GM18508 (cell line): ENCODE results near the gene LHFPL6.

Source experiments
- ATAC-seq: cut with Tn5 transposase; IDR thresholded peaks from one replicate; pipeline ENCODE4 v1.9.1; 2021; ENCODE audit warnings: moderate number of reproducible peaks; ENCODE audit not compliant: insufficient read depth, unreplicated experiment

LHFPL6 gene

DNA sequence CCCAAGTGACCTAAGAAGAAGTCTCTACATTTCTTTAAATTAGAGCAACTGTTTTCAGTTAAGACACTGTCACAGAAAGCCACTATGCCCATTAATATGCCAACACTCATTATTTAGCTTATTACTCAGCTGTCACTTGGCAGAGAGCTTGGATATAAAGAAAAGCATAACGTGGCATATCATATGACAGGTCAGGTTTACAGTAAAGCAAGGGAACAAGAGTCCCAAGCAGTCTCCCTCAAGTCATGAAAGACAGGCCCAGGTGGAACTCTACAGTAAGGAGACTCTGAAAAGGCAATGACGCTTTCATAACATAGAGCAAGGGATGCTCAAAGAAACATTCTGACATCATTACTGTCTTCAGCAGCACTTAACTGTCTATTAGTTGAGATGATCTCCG, 6.3 kb downstream of the LHFPL6 start:
- ATAC-seq, result no peak

DNA sequence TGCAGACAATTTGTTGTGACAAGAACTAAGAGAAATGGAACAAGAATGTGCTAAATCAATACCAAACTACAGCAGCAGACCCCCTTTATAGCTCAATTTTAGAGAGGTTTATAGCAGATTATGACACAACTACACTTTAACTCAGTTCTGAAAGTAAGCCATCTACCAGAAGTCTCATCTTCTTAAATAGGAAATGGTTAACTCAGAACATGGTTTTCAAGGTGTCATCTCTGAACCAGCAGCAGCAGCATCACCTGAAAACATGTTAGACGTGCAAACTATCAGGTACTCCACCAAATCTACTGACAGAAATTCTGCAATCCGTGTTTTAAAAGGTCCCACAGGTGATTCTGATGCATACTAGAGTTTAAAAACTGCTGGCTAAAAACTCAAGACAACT, 6.8 kb downstream of the LHFPL6 start:
- ATAC-seq, result no peak

DNA sequence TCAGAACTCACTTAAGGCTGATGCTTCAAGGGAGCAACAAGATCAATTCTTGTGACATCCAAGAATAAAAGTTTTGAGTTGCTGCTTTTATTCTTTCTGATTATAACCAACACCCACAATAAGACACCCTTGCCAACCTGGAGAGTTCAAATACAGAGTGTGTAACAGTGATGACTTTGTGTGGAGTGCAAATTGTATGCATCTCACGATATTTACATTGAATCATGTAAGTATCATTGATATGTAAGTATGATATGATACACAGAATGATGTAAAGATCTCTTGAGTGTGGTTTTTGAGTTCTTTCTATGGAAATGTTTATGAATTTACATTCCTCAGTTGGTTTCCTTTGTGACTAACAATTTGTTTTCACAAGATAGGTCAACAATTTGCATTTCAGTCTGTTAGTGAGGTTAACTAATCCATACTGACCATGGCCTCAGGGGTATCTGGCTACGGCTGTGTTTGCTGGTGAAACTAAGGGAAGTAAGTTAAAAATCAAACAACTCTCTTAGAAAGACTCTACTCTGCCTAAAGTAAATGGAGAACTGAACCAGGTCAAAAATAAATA, 12.4 kb downstream of the LHFPL6 start:
- no peak for ATAC-seq

DNA sequence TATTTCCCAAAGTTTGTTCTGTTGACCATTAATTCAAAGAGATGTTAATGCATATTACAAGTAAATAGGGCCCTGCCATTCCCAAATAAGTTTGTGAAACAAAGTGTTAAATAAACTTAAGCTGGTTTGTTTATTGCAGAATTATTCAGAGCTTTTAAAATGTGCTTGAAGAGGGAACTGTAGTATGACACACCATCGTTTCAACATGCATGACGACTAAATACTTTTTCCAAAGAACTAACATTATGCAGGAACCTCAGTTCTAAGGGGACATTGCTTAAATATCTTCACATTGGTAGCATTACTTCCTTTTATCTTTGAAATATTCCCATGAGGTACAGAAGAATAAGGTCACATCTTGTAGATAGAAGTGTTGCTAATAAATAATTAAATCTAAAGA, 14.6 kb downstream of the LHFPL6 start:
- ATAC-seq, result no peak

DNA sequence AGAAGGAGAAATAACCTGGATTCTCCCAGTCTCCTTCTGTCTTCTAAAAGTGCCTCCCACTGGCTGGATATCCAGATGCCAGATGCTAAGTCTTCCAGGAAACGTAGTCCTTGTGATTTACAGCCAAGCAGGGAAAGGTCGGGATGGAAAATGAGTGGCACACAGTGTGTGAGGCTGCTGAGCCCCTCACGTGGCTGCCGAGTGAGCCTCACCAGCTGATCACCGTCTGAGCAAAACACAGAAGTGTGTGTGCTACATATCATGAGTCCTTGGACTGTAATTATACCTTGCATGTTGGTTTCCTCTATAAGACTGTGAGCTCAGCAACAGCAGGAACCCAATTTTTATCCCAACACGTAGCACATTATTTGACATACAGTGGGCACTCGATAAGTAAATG, 15.1 kb downstream of the LHFPL6 start:
- no peak for ATAC-seq

DNA sequence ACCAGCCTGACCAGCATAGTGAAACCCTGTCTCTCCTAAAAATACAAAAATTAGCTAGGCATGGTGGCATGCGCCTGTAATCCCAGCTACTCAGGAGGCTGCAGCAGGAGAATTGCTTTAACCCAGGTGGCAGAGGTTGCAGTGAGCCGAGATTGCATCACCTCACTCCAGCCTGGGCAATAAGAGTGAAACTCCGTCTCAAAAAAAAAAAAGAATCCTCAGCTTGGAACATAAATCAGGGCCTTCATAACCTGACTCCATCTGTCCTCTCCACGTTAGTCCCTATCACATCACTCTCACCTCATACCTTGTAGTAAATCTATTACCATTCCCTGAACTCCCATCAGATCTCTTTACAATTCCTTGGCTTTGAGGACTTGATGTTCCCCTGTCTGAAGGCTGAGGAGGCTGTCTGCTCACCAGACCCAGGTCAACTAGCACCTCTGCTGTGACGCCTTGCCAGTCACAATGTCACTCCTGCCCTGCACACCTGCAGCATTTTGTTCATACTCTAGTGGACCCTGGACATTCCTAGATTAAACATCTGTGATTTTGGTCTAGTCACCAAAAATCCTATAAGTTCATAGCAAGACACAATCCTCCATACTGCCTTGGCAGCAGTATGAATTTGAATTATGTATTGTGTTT, 15.9 kb downstream of the LHFPL6 start:
- no peak for ATAC-seq

DNA sequence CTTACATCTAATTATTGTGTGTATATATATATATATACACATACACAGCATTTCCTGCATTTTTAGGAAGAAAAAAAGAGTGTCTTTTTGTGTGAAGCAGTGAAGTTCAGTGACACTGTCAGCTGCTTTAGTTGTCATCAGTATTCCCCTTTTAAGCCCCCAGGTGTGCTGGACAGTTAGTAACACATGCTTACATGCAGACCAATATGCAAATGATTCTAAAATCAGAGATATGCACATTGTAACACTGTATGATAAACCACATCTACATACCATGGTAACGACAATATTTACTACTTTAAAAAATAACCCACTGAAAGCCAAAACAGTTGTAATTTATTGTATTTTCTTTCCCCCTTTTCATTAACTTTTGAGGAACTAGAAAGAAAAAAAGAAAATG, 16.8 kb downstream of the LHFPL6 start:
- ATAC-seq, result no peak

DNA sequence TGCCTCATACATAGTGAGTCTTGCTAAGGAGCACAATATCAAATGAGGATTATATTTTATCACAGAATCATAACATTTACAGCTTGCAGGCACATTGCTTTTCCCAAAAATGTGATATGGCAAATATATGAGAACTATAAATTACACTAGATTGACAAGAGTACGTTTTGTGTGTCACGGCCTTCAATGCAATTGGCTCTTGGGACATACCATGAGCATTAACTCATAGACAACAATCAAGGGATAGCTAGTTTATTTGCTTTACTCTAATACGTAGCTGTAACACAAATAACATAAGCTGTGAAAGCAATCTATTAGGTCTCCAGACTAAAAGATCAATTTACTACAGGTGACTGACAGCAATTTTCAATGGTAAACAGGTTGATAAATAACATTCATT, 17.8 kb downstream of the LHFPL6 start:
- ATAC-seq, result no peak

DNA sequence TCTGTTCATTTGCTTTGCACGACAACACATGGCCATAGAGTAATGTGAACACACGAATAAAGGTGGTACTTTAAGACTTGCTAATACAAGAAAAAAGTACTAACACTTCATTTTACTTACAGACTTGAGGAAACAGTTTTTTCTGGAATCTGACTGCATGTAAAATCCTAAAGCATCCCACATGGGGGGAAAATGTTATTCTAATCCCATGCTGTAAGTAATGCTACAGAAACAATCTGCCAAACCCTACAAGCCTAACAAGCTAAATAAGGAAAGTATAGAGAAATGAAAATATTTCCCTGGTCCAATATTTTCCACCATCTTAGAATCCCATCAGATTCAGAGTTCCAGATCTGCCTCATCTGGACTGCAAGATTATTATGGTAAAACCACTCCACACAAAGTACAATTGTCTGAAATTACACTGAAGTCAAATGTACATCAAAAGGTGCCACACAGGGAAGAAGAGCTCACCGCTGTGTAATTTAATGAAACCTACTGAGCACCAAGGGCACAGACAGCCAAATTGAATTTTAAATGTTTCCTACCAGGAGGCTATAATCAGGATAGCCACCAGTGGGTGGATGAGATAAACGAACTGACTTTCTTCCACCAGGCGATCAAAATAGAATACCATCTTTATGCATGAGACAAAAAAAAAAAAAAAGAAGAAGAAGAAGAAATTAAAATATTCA, 22.0 kb downstream of the LHFPL6 start:
- no peak for ATAC-seq

DNA sequence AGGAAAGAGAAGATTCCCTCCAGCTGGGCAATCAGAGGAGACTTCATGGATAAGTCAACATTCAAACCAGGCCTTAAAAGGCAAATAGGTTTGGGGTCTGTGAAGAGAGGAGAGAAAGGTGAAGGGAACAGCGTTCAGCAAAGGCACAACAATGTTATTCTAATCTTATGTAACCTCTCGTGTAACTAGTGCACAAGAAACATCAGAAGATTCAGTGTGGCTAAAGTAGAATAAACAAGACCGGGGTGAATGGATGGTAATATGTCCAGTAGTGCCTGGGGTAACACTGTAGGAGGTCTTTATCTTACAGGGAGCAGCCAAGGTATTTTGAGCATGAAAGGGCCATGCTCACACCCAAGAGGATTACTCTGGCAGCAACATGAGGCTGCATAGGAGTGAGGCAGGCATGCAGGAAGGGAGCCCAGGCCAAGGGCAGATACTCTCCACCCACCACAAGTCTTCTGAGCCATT, 24.1 kb downstream of the LHFPL6 start:
- ATAC-seq, result no peak

DNA sequence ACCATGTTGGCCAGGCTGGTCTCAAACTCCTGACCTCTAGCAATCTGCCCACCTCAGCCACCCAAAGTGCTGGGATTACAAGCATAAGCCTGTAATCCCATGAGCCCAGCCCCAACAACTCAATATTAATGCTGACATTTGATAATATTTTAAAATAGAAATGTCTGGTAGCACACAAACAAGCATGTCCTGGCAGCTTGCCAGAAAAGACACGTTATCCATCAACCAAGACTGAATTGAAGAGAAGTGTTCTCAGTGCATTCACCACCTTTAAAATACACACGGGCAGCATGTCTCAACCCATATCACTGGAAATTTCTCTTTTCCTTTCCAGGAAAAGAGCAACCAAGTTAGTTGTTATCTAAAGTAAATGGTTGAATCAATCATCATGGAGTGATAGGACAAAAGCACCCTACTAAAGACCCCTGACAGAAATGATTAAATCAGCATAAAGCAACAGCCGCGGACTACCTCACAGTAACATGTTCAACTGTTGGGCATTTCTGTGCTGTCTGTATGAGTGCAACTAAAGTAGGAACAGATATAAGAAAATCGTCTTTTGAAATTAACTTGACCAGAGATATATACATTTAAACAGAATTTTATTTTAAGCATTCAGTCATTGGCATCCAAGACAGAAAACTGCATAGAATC, 25.0 kb downstream of the LHFPL6 start:
- no peak for ATAC-seq

DNA sequence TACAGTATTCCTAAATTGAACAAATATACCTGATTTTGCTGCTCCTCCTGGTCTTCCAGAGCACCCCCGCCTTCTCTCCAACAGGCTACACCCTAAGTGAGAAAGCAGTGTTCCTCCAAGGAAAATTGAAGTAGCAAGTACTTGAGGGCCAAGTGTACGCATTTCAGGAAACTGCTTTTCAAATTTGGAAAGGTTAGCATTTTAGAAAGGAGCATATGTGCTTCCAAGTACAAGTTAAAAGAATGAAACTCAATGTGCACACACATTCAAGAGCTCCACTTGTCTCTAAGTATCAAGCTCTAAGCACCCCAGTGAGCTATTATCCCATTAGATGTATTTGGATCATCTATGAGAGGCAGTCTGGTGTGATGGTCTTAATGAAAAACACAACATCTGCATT, 25.8 kb downstream of the LHFPL6 start:
- ATAC-seq, result no peak

DNA sequence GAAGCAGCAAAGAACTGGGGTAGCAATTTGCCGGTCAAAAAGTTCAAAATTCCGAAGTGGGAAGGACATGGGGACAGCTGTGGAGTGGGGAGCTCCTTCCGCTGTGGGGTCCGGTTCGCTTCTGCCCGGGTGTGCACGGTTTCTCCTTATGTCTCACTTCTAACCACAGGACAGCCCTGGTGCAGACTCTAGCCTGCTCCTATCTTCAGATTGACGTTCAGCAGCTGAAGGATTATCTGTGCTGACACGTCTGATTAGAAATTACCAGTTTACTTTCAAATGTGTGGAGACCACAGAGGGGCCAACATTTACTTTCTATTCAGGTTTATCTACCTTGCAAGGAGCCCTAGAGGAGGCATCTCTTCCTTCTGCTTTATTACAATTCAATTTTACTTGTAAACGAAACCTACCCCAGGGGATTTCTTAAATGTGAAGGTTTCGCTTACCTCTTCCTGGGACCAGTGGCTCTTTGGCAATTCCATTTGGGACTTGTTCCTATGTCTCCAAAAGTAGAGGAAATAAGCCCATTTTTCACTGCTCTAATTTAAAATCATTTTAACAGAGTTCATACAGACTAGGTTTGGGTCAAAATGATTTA, 27.3 kb downstream of the LHFPL6 start:
- no peak for ATAC-seq

DNA sequence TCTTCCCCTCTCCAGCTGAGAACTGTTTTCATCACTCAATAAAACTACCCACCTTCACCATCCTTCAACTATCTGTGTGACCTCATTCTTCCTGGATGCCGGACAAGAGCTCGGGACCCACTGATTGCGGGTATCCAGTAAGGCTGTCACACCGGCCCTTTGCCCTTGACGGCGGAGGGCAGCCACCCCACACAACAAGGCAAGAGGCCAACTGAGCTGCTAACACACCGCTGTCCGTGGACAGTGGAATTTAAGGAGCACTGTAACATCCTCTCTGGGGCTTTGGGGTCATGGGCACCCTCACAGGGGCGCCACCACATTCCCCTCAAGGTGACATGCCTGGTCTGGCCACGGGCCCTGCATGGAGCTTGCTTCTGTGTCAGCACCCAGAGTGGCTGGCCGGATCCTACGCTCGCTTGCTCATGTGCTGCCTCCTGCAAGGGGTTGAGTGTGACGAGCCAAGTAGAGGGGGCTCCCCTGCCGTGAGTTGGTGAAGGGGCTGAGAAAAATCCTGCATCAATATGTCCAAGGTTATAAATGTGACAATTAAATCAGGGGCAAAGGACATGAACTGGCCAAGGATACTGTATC, 31.4 kb downstream of the LHFPL6 start:
- no peak for ATAC-seq

DNA sequence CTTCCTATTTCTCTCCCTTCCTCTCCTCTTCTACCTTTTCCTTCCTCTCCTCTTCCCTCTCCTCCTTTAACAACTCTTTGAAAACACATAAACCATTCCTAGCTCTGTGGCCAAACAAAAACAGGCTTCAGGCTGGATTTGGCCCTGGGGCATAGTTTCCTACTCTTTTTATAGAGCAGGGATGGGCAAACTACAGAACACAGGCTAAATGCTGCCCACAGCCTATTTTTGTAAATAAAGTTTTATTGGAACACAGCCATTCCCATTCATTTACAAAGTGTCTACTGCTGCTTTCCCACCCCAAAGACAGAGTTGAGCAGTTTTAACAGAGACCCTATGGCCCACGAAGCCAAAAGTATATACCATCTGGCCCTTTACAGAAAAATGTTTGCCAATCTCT, 35.4 kb downstream of the LHFPL6 start:
- ATAC-seq, result no peak

DNA sequence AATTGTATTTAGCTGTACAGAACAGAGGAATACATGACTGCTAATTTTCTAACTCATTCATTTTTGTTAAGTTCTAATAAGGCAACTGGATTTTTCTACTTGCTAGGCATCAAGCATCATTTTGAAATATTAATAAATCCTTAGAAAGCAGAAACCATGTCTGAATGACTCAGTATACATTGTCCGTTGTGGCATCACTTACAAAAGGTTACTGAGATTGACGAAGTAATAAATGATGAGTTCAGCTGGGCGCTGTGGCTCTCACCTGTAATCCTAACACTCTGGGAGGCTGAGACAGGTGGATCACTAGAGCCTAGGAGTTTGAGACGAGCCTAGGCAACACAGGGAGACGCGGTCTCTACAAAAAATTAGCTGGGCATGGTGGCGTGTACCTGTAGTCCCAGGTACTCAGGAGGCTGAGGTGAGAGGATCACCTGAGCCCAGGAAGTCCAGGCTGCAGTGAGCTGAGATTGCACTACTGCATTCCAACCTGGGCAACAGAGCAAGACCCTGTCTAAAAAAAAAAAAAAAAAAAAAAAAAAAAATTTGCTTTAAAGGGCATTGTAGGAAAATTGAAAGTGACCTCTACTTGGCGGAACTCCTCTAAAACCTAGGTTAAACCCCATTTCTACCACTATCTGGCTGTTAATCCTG, 36.6 kb downstream of the LHFPL6 start:
- no peak for ATAC-seq

DNA sequence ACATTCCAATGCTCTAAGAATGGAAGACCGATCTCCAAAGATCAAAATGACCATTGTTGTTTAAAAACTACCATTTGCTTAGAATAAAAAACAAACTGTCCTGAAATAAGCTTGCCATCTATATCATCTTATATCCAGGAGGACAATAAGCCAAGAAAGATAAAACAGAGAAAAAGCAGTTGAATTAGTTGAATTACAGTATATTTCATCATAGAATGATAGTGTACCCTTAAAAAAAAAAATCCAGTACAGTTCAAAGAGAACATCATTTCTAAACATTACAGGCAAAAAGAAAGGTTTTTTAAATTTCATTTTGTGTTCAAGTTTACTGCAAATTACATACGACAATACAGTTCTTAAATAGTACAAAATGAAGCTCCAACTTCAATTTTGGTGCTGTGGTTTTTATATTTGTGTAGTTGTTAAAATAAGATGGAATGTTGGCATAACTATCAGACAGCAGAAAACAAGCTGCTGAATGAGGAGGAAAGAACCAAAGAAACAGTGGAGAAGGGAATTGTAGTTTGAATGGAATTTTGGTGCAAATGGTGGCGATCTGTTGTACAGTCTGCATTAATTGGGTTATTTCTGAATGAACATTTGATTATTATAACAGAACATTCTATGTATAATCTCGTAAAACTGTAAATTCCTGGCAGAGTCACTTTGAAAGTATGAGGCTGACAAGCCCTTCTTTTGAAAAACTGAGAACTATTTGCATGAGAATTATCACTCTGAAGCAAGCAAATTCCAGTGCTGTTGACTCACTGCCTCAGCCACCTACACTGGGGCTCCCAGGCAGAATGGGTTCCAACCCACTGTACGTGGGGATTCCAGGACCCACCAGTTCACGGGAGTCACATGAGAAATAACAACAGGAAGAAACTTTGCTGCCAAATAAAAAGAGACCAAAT, 37.7 kb downstream of the LHFPL6 start:
- ATAC-seq, result no peak

DNA sequence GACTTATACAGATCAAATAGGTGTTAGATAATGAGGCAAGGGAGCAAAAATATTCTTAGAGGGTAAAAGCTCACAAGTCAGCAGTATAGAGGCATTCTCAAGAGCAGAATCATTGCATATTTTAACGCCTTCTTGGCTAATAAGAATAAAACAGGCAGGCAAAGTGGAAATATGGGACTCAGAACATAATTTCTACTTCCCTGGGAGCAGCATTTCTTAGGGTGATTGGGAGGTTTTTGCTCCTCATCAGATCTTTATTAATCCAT, 39.6 kb downstream of the LHFPL6 start:
- ATAC-seq, result no peak

DNA sequence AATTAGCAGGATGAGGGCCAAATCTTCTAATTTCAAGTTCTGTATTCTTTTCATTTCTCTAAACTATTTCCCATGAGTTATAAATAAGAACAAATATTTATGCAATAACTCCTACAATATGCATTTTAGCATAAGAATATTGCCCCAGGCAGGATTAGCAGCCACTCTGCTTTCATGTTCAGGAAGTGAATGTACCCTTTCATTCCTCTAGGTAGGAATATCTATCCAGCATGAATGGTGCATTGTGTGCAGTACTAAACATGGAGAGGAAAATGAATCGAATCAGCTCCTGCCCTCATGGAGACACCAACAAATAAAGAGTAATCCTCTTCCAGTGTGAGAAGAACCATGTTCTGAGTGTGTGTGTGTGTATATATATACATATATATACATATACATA, 41.0 kb downstream of the LHFPL6 start:
- ATAC-seq, result no peak
